HepG2 (cell line): ENCODE results near the gene ZNF213. TPM values are rescaled to one million over a fixed set of nuclear protein-coding genes. Genes with fewer than 3 reads are reported as not detected.

Source experiments
- ATAC-seq: fragments of 200-7000 bp; cut with Tn5 transposase; 3 replicates; pipeline ENCODE4 v1.9.1; 2020; ENCODE audit warnings: mild to moderate bottlenecking, moderate library complexity
- BruUV-seq: library from RNA; stranded (reverse); fragments of 400-500 nt; replicated peaks from 2 replicates; lab custom pipeline; 2021; lab: Mats Ljungman, UMichigan
- CTCF ChIA-PET: fragments of 300-600 bp; formaldehyde crosslinking; extraction: SDS; loops from one replicate; lab custom pipeline; 2021; ENCODE audit warnings: low total read pairs, inconsistent platforms, low intra/inter-chr PET ratio; lab: Yijun Ruan, JAX
- POLR2A ChIA-PET: fragments of 350-600 bp; sonication (Branson Sonifier 250); formaldehyde crosslinking; loops from one replicate; lab custom pipeline; 2020; ENCODE audit warnings: antibody characterized with exemption, inconsistent platforms; lab: Yijun Ruan, JAX
- DNase-seq: peaks from one replicate; pipeline ENCODE4 v3.0.0-alpha.2; 2015; ENCODE audit warnings: low spot score
- FAIRE-seq: peaks from 3 replicates; lab custom pipeline; 2011; peaks lifted over from hg19 to GRCh38; lab: Jason Lieb, UNC
- H2AFZ ChIP-seq: one replicate; pipeline ENCODE4 v1.6.1; 2011; ENCODE audit warnings: low read length, inconsistent platforms
- H3K27ac ChIP-seq: fragments of 300-600 bp; 3 replicates; pipeline ENCODE4 v1.8.0; 2011; ENCODE audit warnings: mixed run types, mild to moderate bottlenecking, mixed read lengths, low read length, inconsistent platforms; ENCODE audit not compliant: insufficient read depth; ENCODE audit errors: extremely low read length
- H3K27me3 ChIP-seq, 2 experiments: fragments of 200-600 bp in 1 of 2; 2 replicates in 1 of 2; 3 replicates in 1 of 2; pipeline versions ENCODE4 v1.6.0 to v1.8.0; 2011; ENCODE audit warnings: low read length in 2 of 2, mild to moderate bottlenecking in 2 of 2, moderate library complexity in 2 of 2, inconsistent platforms in 1 of 2; ENCODE audit not compliant: insufficient read depth in 2 of 2, control insufficient read depth in 1 of 2
- H3K36me3 ChIP-seq, 2 experiments: fragments of 200-600 bp in 1 of 2; replicated peaks in 1 of 2; 2 replicates in 1 of 2; 3 replicates in 1 of 2; pipeline versions ENCODE4 v1.5.1 to v1.8.0; 2011; ENCODE audit warnings: low read length in 2 of 2, inconsistent platforms in 1 of 2; ENCODE audit not compliant: insufficient read depth in 2 of 2, control insufficient read depth in 1 of 2
- H3K4me1 ChIP-seq: 2 replicates; pipeline ENCODE4 v1.5.1; 2012; ENCODE audit warnings: low read length, inconsistent platforms; ENCODE audit not compliant: insufficient read depth
- H3K4me2 ChIP-seq: 2 replicates; pipeline ENCODE4 v1.6.0; 2011; ENCODE audit warnings: low read depth, low read length, inconsistent platforms
- H3K4me3 ChIP-seq, 3 experiments: fragments of 200-600 bp in 1 of 3; sonication (generic), shearing (Covaris generic) in 1 of 3; replicated peaks in 1 of 3; 2 replicates each; pipeline ENCODE4 v1.5.1; 2011 to 2016; ENCODE audit warnings: low read length in 3 of 3, inconsistent platforms in 2 of 3, low read depth in 2 of 3, mild to moderate bottlenecking in 2 of 3, control low read depth in 1 of 3, mixed read lengths in 1 of 3; ENCODE audit not compliant: insufficient read depth in 1 of 3
- H3K79me2 ChIP-seq: one replicate; pipeline ENCODE4 v1.6.1; 2011; ENCODE audit warnings: low read length, inconsistent platforms; ENCODE audit not compliant: insufficient read depth
- H3K9ac ChIP-seq: 2 replicates; pipeline ENCODE4 v1.6.0; 2011; ENCODE audit warnings: mild to moderate bottlenecking, low read depth, low read length, inconsistent platforms; ENCODE audit not compliant: insufficient read depth
- H3K9me3 ChIP-seq: 2 replicates; pipeline ENCODE4 v1.5.1; 2012; ENCODE audit warnings: mild to moderate bottlenecking, low read length
- H4K20me1 ChIP-seq: 2 replicates; pipeline ENCODE4 v1.6.0; 2011; ENCODE audit warnings: inconsistent platforms, mild to moderate bottlenecking, low read length, moderate library complexity; ENCODE audit not compliant: insufficient read depth
- ASH2L ChIP-seq: fragments of 300-600, 200-600 bp; sonication (generic); IDR thresholded peaks from 2 replicates; pipeline ENCODE4 v1.7.0; 2017; ENCODE audit warnings: low read depth, mild to moderate bottlenecking, moderate library complexity, mixed read lengths, low read length; ENCODE audit not compliant: insufficient read length
- BRD4 ChIP-seq: sonication (generic); formaldehyde crosslinking; IDR thresholded peaks from 2 replicates; pipeline ENCODE4 v1.4.0; 2020; ENCODE audit warnings: missing genetic modification reagents
- GLMP ChIP-seq: sonication (generic); formaldehyde crosslinking; IDR thresholded peaks from 2 replicates; pipeline ENCODE4 v1.9.0; 2021; ENCODE audit warnings: missing genetic modification reagents, mild to moderate bottlenecking, borderline replicate concordance
- HIC2 ChIP-seq: sonication (generic); formaldehyde crosslinking; IDR thresholded peaks from 2 replicates; pipeline ENCODE4 v1.9.0; 2022; ENCODE audit warnings: low read depth, missing genetic modification reagents
- MIER2 ChIP-seq: IDR thresholded peaks from 2 replicates; pipeline ENCODE4 v1.6.1; 2016; ENCODE audit warnings: missing biosample characterization, missing genetic modification reagents
- RBFOX2 ChIP-seq: fragments of 200-400 bp; formaldehyde crosslinking; IDR thresholded peaks from 2 replicates; pipeline ENCODE4 v1.6.1; 2017; ENCODE audit warnings: low read depth, mild to moderate bottlenecking, low read length
- RCOR2 ChIP-seq: IDR thresholded peaks from 2 replicates; pipeline ENCODE4 v1.6.1; 2016; ENCODE audit warnings: missing biosample characterization, missing genetic modification reagents
- SMAD9 ChIP-seq: sonication (generic); formaldehyde crosslinking; IDR thresholded peaks from 2 replicates; pipeline ENCODE4 v1.5.1; 2020; ENCODE audit warnings: mild to moderate bottlenecking, missing genetic modification reagents
- SUZ12 ChIP-seq: fragments of 150-350 bp; IDR thresholded peaks from 2 replicates; pipeline ENCODE4 v1.6.1; 2014; ENCODE audit warnings: low read depth, low read length
- THAP11 ChIP-seq: IDR thresholded peaks from 2 replicates; pipeline ENCODE4 v1.6.1; 2016; ENCODE audit warnings: missing biosample characterization, missing genetic modification reagents
- XRCC5 ChIP-seq: fragments of 200-400 bp; formaldehyde crosslinking; optimal IDR thresholded peaks from 2 replicates; pipeline ENCODE3; 2017; ENCODE audit warnings: mild to moderate bottlenecking, low read length
- ZNF407 ChIP-seq: sonication (generic); formaldehyde crosslinking; IDR thresholded peaks from one replicate; pipeline ENCODE4 v1.5.1; 2020; ENCODE audit warnings: mild to moderate bottlenecking, missing genetic modification reagents; ENCODE audit errors: not compliant biosample characterization
- ZNF720 ChIP-seq: sonication (generic); formaldehyde crosslinking; IDR thresholded peaks from 2 replicates; pipeline ENCODE4 v1.4.0; 2020; ENCODE audit warnings: missing genetic modification reagents
- ZSCAN25 ChIP-seq: sonication (generic); formaldehyde crosslinking; IDR thresholded peaks from 2 replicates; pipeline ENCODE4 v1.8.0; 2022; ENCODE audit warnings: mild to moderate bottlenecking, missing genetic modification reagents
- WGBS: methylation state at CpG from one replicate; pipeline ENCODE4 v1.1.6; 2017; ENCODE audit warnings: low lambda C conversion rate; 5-methylcytosine and 5-hydroxymethylcytosine counted together
- in situ Hi-C: cut with HindIII; loops from 2 replicates; pipeline ENCODE4 v1.10.0; 2017; ENCODE audit warnings: low pct_unique_long_range_greater_than_20kb; ENCODE audit not compliant: extremely low pct_ligation_motif_present
- intact Hi-C: fragments of 100-400 bp; cut with micrococcal nuclease; formaldehyde crosslinking; loops from one replicate; pipeline ENCODE4 v1.10.0; 2022; ENCODE audit not compliant: unreplicated experiment
- polyA plus RNA-seq, 8 experiments: library from polyadenylated mRNA; depleted of rRNA in 3 of 8; stranded (reverse) in 7 of 8; unstranded in 1 of 8; fragments of >200 nt; fragmentation: Illumina TruSeq in 4 of 8; extraction: Trizol in 4 of 8; gene quantifications; 2 replicates each; pipeline versions ENCODE4 v1.2.1 to v1.2.3, GENCODE V29; 2011 to 2016; ENCODE audit warnings: low read depth in 4 of 8, missing spikeins in 1 of 8, mixed read lengths in 1 of 8; ENCODE audit not compliant: insufficient read depth in 1 of 8
- total RNA-seq, 5 experiments: library from RNA; depleted of rRNA; stranded (reverse); fragments of >200 nt; fragmentation: Illumina TruSeq; extraction: Trizol; gene quantifications; 2 replicates each; pipeline ENCODE4 v1.2.3, GENCODE V29; 2016; ENCODE audit warnings: low read depth in 1 of 5

ZNF213 gene
- total and polyA plus RNA-seq, 2 of the 13 experiments (the other 11 are each of a cell fraction or from before 2014, with no cell fraction given): 0.59 to 0.97 TPM

- Histone ChIP-seq H4K20me1 (no peaks in the 10 kb centered on the region), H3K9me3 (no peaks in the 10 kb centered on the region), H3K4me2 (no peak overlapping the region), H3K36me3 (peaks cover 4 to 9% of the 10 kb centered on the region in 2 experiments; a peak in 4 of 5 replicates), H3K27me3 (no peaks in the 10 kb centered on the region; a peak in 1 of 5 replicates), H3K79me2 (no peaks in the 10 kb centered on the region), H2AFZ (no peak overlapping the region), H3K4me1 (peaks cover 12% of the 10 kb centered on the region), H3K9ac (no peak overlapping the region), H3K4me3 (no peak overlapping the region), H3K27ac (no peak overlapping the region)
- no TSS peak for BruUV-seq
- ChIA-PET CTCF (no interaction called here), POLR2A (interaction anchor here (1.6 kb wide), 1 partner anchor 15 kb away, joined by 11 read pairs; the partner anchor contains the start of gene ZNF213)
- 97% methylated on average over 53 of the region's 57 CpGs for WGBS
- no peak for DNase-seq
- no peak for ATAC-seq
- intact Hi-C loops: no loop called here
- in situ Hi-C loops: no loop called here
- no peak for FAIRE-seq
- TF ChIP-seq BRD4 (CRISPR knock-in tag) (no peak), ZNF407 (CRISPR knock-in tag) (no peak), XRCC5 (no peak), GLMP (CRISPR knock-in tag) (no peak), HIC2 (CRISPR knock-in tag) (no peak), SUZ12 (no peak), THAP11 (CRISPR knock-in tag) (no peak), ASH2L (no peak), ZNF720 (CRISPR knock-in tag) (no peak), SMAD9 (CRISPR knock-in tag) (no peak), MIER2 (CRISPR knock-in tag) (no peak), RBFOX2 (peak; percentile 57), ZSCAN25 (no peak), RCOR2 (CRISPR knock-in tag) (no peak)
Measured at GRCh38 chr16:3119701-3120408, 15.0 kb upstream of the ZNF213 start.
